IPS-11a (cell line): ENCODE measurements around the gene SLC22A12.

Experiments used
- H3K4me3 ChIP-seq: one replicate; pipeline ENCODE4 v1.5.1; 2013; ENCODE audit warnings: low read depth, low read length, control low read depth

Gene SLC22A12

DNA sequence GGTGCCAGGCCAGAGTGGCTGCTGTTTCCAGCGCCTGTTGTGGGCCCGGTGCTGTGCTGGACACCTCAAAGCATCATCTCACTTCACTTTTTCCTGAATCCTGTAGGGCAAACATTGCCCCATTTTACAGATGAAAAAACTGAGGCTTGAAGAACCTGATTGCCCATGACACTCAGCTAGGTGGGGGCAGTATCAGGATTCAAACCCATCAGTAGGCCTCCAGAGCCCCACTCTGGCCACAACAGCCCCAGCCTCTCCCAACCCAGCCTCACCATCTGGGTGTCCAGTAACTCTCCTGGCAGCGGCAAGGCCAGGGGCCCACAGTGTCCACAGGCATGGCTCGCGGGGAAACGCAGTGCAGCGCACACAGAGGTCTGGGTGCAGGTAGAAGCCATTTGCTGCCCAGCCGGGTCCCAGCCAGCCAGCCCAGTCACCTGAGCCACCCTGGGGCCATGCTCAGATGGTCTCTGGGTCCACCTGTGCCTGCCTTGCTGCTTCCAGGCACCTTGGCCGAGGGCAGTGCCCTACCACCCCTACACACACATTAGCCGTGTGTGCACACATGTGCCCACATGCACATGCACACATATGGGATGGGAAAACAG lies 11.5 kb downstream of the SLC22A12 start:
- no peak overlapping the region for H3K4me3 ChIP-seq

DNA sequence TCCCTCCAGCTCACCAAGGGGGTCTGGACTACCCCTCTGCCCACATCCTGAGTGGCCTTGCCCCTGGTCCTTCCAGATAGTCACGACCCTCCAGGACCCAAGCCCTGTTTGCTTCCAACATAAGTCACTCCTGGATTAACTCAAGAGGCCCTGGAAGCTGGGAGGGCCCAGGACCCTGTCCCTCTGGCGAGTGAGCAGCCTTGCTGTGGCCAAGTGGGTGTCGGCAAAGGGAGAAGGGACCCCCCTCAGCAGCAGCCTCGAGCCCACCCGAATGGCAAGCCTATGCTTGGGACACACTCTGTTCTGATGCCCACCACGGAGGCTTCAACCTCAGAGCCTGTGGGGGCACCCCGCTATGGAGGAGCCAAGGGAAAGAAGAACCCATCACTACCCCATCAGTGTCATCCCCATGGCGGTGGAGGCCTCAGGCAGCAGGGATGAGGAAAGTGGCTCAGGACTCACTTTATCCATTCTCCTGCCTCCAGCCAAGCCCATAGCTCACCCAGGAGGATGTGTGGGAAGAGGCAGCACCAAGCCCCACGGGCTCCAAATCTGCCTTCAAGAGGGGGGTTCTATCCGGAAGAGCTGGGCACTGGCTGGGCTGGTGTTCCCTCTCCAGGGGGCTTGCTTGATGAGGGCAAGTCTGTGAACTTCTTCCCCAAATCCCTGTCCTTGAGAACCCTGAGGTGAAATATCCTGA lies 12.5 kb downstream of the SLC22A12 start:
- no peak overlapping the region for H3K4me3 ChIP-seq

DNA sequence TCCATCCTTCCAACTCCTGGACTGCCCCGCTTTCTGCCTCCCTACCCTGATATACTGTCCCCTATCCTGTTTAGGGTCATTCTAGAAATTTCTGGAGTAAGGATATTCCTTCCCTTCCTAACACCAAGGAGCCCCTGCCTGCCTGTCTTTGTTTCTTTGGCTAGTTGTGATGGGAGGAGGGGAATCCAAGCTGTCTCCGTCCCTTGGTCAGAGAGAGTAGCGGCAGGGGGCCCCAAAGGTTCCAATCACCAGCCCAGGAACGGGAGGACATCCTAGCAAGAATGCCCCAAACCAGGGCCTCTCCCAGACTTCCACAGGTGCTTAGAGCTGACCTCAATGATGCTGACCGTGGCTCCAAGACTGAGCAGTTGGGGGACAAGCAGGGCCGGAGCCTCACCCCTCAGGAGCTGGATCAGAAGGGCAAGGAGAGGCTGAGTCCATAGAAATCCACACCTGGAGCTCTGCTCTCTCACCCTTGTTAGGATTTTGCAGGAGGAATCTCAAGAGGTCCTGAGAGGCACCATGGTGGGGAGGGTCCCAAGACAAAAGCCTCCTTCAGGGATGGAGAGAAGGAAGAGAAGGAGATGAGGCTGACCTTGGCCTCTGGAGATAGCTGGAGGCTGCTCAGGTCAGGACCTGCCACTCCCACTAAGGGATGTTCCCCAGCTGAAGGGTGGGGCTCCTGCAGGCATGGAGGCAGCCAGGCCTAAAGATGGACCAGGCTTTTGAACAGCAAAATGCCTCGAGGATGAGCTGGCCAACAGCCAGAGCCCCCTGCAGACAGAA lies 13.6 kb downstream of the SLC22A12 start:
- H3K4me3 ChIP-seq, result no peak overlapping the region

DNA sequence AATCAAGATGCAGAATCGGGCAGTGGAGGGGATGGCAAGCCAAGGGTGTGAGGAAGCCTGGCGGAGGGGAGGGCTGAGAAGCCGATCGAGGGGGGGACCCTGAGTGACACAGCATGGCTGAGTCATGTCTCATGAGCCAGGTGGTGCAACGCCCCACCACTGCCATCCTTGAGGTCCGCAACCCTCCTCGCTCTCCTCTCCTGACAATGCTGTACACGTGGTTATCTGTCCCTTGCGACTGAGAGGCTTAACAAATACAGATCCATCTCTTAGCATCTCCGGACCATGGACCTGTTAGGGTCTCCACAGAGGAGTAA lies 14.2 kb downstream of the SLC22A12 start:
- no peak overlapping the region for H3K4me3 ChIP-seq

DNA sequence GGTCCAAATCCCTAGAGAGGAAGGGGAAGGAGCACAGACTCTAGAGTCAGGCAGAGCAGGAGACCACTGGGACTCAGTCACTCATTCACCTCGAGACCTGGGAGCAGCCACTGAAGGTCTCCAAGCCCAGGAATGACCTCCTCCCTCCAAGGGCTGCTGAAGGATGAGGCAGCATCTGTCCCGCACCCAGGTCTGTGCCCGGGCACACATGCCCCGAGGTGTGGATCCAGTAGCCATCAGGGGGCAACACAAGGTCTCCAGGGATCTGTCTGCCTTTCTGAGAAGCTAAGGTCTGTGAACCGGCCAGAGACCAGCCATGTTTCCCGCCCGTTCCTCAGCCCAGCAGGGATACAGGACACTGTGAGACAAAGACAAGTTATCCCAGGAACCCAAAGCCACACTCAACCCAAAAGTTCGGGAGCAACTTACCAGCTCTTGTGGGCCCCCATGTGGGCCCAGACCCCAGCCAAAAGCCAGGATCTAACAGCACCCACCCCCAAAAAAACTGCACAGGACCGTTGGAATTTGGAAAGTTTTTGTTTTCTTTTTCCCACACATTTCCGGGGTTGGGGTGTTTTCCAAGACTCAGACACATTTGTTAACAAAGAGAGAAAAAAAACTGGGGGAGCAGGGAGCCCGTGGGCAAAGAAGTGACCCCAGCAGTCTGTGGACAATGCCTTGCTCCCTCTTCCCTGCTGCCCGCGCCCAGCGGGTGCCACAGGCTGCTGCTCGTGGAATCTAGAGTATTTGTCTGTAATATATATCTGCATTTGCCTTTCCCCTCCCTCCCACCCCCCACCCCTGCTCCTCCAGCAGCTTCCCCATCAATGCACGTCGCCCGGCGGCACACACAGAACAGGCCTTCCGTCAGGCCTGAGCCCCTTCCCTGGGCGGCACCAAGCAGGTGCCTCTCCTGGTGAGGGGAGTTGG lies 14.9 kb downstream of the SLC22A12 start:
- no peak overlapping the region for H3K4me3 ChIP-seq

DNA sequence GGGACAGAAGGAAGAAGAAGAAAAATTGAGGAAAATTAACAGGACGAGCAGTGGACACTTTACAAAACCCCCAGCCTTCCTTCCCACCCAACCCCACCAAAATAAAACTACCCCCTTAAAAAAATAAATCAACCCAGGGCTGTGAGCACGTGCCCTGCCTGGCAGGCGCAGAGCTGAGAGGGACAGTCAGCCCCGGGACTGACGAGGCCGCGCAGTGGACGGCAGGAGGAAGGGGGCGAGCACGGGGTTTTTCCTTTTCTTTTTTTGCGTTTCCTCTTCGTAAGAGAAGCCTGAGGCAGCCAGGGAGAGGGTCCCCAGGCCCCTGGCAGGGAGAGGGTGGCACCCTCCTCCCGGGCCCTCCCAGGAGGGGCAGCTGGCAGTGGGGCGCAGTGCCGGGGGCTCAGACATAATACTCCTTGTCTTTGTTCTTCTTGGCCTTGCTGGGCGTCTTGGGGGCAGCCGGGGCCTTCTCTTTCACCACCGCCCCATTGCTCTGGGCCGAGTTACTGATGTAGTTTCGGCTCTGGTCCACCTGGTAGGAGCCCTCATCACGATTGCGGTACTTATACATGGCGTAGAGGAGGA lies 15.9 kb downstream of the SLC22A12 start:
- H3K4me3 ChIP-seq, result no peak overlapping the region

DNA sequence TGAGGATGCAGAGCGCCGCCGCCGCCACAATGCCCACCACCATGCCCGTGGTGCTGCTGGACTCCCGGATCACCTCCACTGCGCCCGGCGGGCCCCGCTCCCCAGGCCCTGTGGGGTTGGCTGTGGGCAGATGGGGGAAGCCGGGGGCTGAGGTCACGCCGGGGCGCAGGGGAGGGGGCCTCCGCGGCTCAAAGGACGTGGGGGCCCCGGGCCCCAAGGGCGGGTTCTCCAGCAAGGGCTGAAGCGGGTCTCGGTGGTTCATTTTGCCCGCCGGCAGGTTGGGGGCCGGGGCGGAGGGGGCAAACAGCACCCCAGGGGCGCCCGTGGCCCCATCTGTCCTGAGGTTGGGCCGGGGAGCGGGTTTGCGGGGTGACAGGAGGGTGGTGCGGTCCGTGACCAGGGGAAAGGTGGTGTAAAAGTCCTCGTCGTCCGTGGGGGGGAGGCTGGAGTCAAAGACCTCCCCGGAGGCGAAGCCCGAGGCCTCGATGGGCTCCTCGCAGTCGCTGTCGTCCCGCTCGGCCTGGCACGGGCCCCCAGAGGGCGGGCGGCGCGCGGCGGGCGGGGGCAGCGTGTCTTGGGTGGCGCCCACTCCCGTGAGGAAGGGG lies 16.5 kb downstream of the SLC22A12 start:
- H3K4me3 ChIP-seq, result no peak overlapping the region

DNA sequence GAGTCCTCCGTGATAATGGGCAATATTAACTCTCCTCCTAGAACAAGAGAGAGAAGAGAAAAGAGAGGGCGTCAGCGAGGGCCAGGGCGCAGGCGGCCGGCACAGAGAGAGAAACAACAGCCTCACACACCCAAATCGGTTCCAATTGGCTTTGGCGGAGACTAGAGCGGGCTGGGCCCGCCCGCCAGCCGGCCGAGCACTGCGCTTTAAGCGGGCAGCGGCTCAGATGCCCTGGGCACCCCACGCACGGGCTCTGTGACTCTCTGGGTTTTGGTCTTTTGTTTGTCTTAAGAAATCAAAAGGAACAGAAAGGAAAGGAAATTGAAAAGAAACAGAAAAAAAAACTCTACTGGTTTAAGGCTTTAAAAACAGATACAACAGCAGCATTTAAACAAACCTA lies 17.0 kb downstream of the SLC22A12 start:
- H3K4me3 ChIP-seq, result no peak overlapping the region

DNA sequence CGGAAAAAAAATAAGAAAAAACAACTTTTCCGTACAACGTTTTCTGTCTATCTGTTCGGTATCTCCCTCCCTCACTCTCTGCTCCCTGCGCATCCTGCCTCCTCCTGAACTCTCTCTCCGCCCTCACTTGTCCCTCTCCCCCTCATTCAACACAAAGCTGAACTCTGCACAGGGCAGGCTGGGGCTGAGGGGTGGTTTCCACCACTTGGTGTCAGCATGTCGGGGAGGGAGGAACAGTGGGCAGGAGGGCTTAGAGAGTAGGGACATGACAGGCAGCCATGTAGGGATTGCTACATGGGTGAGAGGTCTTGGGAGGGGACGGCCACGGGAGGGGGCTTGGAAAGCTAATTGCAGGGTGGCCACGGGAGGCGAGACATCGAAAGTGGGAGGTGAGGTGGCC lies 17.6 kb downstream of the SLC22A12 start:
- H3K4me3 ChIP-seq, result no peak overlapping the region

DNA sequence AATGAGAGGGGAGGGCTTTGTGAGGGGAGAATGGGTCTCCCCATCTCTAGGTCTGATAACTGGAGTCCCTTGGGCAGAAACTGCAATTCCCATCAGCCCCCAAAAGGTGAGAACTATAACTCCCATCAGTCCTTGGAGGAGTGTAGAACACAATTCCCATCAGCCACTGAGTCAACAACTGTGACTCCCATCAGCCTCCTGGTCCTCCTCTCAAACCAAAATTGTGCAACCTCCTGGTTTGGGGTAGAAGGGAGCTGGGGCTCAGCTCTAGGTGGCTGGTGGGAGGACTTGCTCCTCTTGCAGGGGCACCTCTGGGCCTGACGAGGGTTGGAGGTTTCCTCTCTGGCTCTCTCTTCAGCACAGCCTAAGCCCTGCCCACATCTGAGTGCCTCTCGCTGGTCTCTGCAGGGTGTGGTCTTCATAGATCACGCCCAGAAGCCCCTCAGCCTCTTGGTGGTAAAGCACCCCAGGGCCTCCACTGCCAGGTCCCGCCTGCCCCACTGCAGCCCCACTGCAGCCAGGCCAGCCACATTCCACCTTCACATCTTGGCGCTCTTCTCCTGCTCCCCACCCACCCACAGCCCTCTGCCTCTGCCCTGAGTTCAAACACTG lies 18.5 kb downstream of the SLC22A12 start:
- no peak overlapping the region for H3K4me3 ChIP-seq

DNA sequence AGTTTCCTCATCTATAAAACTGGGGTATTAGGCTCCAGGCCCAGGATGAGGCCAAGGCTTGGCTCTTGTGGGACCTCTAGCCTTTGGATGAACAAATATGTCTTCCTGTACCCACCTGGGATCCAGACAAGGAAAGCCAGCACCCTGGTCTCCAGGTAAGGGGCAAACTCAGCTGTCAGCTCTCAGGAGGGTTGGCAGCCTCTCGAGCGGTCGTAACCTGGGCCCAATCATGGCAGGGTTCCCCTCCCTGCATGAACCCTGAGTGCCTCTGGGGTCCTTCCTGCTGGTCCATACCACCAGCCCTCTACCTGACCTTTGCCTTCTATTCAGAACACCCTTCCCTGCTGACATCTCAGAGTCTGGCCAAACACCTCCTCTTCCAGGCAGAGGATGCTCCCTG lies 19.6 kb downstream of the SLC22A12 start:
- H3K4me3 ChIP-seq, result no peak overlapping the region

DNA sequence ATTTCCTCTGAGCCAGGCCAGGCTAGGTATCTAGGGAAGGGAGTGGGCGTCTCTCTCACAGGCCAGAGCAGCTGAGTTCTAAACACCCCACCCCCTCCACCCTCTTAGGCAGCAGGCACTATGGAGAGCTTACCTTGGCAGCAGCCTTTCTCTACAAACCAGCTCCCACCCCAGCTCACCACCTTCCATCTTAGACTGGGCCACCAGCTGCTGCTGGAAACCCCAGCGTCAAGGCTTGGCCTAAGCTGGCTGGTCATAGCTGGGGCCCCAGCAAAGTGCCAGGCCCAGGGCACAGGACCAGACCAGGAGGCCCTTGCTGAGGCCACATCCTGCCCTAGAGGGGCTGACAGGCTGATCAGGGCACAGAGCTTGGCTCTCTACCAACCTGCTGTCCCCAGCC lies 20.2 kb downstream of the SLC22A12 start:
- no peak overlapping the region for H3K4me3 ChIP-seq

DNA sequence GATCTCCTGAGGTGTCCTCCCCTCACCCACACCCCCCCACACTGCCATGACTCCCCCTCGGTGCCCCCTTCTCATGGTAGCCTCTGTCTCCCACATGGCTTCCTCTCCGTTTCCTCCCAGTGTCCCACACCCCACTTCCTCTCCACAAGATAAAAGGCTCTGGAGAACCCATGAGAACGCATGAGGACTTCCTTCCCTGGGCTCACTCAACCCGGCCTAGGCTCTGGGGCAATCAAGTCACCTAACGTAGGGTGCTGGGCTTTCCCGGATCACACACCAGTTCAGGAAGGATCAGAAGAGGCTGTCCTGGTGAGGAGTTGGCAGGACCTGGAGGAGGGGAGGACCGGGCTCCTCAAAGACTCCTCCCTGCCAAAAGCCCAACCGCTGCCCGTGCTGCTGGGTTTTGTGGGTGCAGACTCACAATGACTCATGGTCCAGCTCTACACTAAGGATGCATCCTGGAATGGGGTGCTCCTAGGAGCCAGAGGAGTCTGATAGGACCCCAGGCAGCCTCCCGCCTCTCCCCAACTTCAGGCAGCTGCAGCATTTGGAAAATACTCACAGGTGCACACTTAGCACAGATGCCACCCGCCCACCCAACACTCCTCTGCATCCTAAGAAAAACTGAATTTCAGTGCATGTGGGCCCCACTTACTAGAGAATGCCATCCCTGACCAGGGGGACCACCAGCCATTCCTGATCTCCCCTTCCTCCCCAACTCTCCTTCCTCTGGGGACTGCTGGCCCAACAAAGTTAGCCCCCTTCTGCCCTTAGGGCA lies 21.0 kb downstream of the SLC22A12 start:
- H3K4me3 ChIP-seq, result no peak overlapping the region

DNA sequence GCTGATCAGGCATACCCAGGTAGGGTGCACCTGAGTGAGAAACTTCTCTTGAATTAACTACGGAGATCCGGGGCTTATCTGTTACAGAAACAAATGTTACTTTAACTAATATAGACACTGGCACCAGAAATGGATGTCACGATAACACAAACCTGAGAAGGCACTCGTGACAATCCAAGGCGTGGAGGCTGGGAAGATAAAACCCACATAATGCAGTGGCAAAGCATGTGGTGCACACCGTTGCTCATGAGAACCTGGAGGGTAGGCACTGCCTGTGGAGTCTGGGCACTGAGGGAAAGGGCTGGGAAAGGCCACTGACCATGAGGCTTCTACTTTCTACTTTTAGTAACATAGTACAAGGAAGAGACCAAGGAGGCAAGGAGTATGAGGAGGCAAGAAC lies 22.6 kb downstream of the SLC22A12 start:
- H3K4me3 ChIP-seq, result no peak overlapping the region

DNA sequence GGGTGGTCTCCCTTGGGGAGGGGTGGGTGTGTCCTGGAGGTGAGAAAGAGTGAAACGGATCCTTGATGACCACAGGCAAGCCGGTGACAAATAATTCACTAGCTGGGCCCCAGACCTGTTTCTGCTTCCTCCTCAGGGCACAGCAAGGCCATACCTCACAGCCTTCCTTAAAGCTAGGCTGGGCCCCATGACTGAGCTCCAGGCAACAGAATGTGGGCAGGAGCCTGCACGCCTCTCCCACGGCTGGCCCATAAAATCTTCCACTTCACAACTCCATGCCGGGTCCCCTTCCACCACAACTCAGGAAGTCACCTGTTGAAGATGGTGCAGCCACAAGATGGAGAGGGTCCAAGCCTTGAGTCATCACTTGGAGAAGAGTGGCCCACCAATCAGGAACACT lies 23.9 kb downstream of the SLC22A12 start:
- no peak overlapping the region for H3K4me3 ChIP-seq

DNA sequence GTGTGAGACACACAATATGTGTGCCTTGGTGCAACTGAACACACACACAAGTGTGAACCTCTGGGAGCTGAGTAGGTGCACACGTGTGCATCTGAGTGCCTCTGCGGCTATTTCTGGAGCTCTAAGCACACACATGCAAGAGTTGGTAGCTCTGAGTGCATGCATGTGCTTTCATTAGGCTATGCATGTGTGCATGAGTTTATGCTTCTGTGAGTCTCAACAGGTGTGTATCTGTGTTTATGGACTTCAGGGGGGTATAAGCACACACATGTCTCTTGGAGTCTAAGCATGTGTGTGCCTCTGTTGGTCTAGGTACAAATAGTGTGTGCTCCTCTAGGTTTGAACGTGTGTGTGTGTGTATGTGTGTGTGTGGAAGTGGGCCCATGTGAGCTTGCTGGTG lies 25.8 kb downstream of the SLC22A12 start:
- no peak overlapping the region for H3K4me3 ChIP-seq

DNA sequence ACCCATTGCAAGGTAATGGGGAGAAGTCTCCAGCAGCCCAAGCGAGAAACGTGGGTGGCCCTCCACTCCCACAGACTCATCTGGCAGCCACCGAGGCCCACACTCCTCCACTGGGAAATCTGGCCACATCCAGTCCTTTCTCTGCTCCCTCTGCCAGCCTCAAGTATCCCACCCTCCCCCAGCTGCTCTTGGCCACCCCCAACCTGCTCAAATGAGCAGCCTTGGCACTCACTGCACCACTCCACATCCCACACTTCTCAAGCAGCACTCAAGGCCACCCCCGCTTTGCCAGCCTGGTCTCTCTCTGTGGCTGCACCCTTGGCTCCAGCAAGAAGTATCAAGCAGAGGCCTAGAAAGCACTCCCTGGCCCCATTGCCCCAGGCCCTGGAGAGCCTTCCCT lies 28.2 kb downstream of the SLC22A12 start:
- H3K4me3 ChIP-seq, result no peak overlapping the region

DNA sequence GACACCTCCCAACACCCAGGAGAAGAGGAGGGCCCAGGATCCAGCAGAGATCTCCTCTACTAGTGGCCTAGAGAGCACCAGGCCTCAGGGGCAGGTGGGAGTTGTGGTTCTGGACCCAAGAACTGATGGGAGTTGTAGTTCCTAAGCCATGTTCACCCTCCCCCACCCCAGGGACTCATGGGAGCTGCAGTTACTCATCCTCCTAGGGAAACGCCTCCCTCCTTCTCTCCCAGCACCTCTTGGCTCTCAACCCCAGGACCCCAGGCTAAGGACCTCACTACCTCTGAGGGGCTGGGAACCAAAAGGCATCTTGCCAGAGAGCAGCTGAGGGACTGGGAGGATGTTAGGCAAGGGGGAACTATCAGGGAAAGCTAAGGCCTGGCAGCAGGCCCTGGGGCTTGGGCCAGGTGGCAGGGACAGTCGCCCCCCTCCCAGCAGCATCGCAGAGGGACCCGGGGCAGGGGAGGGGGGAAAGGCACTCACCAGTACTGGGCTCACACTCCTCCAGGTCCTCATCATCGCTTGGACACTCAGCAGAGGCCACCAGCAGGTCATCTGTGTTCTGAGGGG lies 28.9 kb downstream of the SLC22A12 start:
- no peak overlapping the region for H3K4me3 ChIP-seq

DNA sequence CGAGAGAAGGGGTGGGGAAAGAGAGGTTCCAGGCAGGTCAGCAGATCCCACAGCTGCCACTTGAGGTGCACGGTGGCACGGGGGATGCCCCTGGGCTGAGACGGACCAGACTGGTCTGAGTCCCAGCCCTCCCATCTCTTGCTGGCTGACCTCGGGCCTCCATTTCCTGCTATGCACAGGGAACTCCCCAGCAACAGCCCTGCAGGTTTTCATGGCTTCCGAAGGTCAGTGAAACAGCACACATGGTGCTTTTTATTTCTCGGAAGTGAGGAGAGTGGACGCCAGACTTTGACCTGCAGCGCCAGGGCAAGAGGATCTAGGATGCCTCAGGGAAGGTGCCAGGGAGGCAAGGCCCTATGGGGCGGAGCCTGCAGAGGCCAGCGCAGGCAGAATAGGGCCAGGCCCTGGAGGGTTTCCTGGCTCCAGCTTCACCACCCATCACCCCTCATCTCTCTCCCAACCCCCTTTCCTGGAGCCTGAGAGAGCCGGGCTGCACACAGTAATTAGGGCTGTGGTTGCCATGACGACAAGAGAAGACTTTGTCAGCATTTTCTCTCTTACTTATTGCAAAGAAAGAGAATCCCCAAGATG lies 29.5 kb downstream of the SLC22A12 start:
- H3K4me3 ChIP-seq, result no peak overlapping the region
